WTC11 (cell line): Measurements from ENCODE around the gene RIPOR3. TPM values are rescaled to one million over a fixed set of nuclear protein-coding genes. Genes with fewer than 3 reads are reported as not detected.

Experiments
- ARID4B ChIP-seq: sonication (generic); formaldehyde crosslinking; IDR thresholded peaks from 2 replicates; pipeline ENCODE4 v1.8.0; 2023; ENCODE audit warnings: missing genetic modification reagents, mild to moderate bottlenecking, borderline replicate concordance
- CREM ChIP-seq: sonication (generic); formaldehyde crosslinking; IDR thresholded peaks from 2 replicates; pipeline ENCODE4 v1.8.1; 2022; ENCODE audit warnings: mild to moderate bottlenecking, missing genetic modification reagents, moderate library complexity
- CTCF ChIP-seq: fragments of 200-600 bp; IDR thresholded peaks from 2 replicates; pipeline ENCODE4 v1.8.0; 2022; ENCODE audit warnings: antibody characterized with exemption
- ESRRA ChIP-seq: sonication (generic); formaldehyde crosslinking; IDR thresholded peaks from 2 replicates; pipeline ENCODE4 v1.8.1; 2022; ENCODE audit warnings: mild to moderate bottlenecking, missing genetic modification reagents, borderline replicate concordance
- GRHL2 ChIP-seq: fragments of 250-450 bp; sonication (Bioruptor Pico); IDR thresholded peaks from 2 replicates; pipeline ENCODE4 v1.8.0; 2022; ENCODE audit warnings: mild to moderate bottlenecking, moderate library complexity; ENCODE audit not compliant: insufficient replicate concordance, severe bottlenecking
- GTF2I ChIP-seq: fragments of 250-450 bp; sonication (Bioruptor Pico); conservative IDR thresholded peaks from 2 replicates; pipeline ENCODE4 v1.4.0; 2021; ENCODE audit warnings: mild to moderate bottlenecking
- MXD4 ChIP-seq: fragments of 250-450 bp; sonication (Bioruptor Pico); IDR thresholded peaks from 2 replicates; pipeline ENCODE4 v1.8.0; 2021; ENCODE audit warnings: mild to moderate bottlenecking, moderate library complexity, borderline replicate concordance
- NFE2L1 ChIP-seq: sonication (generic); formaldehyde crosslinking; IDR thresholded peaks from 2 replicates; pipeline ENCODE4 v1.8.1; 2023; ENCODE audit warnings: missing genetic modification reagents
- PRRX2 ChIP-seq: fragments of 250-450 bp; sonication (Bioruptor Pico); IDR thresholded peaks from 2 replicates; pipeline ENCODE4 v1.8.0; 2021; ENCODE audit warnings: mild to moderate bottlenecking
- RORB ChIP-seq: fragments of 250-450 bp; sonication (Bioruptor Pico); IDR thresholded peaks from 2 replicates; pipeline ENCODE4 v1.9.0; 2021; ENCODE audit warnings: mild to moderate bottlenecking
- SMAD4 ChIP-seq: sonication (generic); formaldehyde crosslinking; IDR thresholded peaks from 2 replicates; pipeline ENCODE4 v1.8.0; 2022; ENCODE audit warnings: mild to moderate bottlenecking, missing genetic modification reagents
- SP1 ChIP-seq: sonication (generic); formaldehyde crosslinking; conservative IDR thresholded peaks from 2 replicates; pipeline ENCODE4 v1.8.1; 2022; ENCODE audit warnings: missing genetic modification reagents
- ZBTB43 ChIP-seq: sonication (generic); formaldehyde crosslinking; IDR thresholded peaks from 2 replicates; pipeline ENCODE4 v1.8.1; 2023; ENCODE audit warnings: mild to moderate bottlenecking, missing genetic modification reagents
- ZNF121 ChIP-seq: sonication (generic); formaldehyde crosslinking; IDR thresholded peaks from 2 replicates; pipeline ENCODE4 v1.8.0; 2023; ENCODE audit warnings: missing genetic modification reagents
- ZNF138 ChIP-seq: sonication (generic); formaldehyde crosslinking; conservative IDR thresholded peaks from 2 replicates; pipeline ENCODE4 v1.8.1; 2022; ENCODE audit warnings: mild to moderate bottlenecking, moderate library complexity, missing genetic modification reagents
- ZNF232 ChIP-seq: sonication (generic); formaldehyde crosslinking; IDR thresholded peaks from 2 replicates; pipeline ENCODE4 v1.8.0; 2022; ENCODE audit warnings: mild to moderate bottlenecking, missing genetic modification reagents
- ZNF317 ChIP-seq: sonication (generic); formaldehyde crosslinking; IDR thresholded peaks from 2 replicates; pipeline ENCODE4 v1.8.1; 2023; ENCODE audit warnings: low read depth, mild to moderate bottlenecking, moderate library complexity, missing genetic modification reagents, borderline replicate concordance
- ZNF396 ChIP-seq: fragments of 250-450 bp; sonication (Bioruptor Pico); IDR thresholded peaks from 2 replicates; pipeline ENCODE4 v1.8.0; 2021; ENCODE audit warnings: mild to moderate bottlenecking, moderate library complexity, borderline replicate concordance
- ZNF425 ChIP-seq: fragments of 250-450 bp; sonication (Bioruptor Pico); conservative IDR thresholded peaks from 2 replicates; pipeline ENCODE4 v1.9.0; 2021; ENCODE audit warnings: mild to moderate bottlenecking
- ZSCAN18 ChIP-seq: fragments of 250-450 bp; sonication (Bioruptor Pico); IDR thresholded peaks from 2 replicates; pipeline ENCODE4 v2.1.2; 2022; ENCODE audit warnings: mild to moderate bottlenecking, moderate library complexity
- total RNA-seq: library from RNA; stranded (reverse); gene quantifications from 3 replicates; pipeline ENCODE4 v1.2.3, GENCODE V29; 2021
- TF ChIP-seq, protein P1 (sequence below): fragments of 250-450 bp; sonication (Bioruptor Pico); IDR thresholded peaks from 2 replicates; pipeline ENCODE4 v1.9.0; 2021; ENCODE audit warnings: mild to moderate bottlenecking
- TF ChIP-seq, protein P2 (sequence below): fragments of 250-450 bp; sonication (Bioruptor Pico); IDR thresholded peaks from 2 replicates; pipeline ENCODE4 v1.9.0; 2021; ENCODE audit warnings: mild to moderate bottlenecking

RIPOR3 gene
- total RNA-seq, 1 experiment from 2014 or later = 6.5 TPM

DNA sequence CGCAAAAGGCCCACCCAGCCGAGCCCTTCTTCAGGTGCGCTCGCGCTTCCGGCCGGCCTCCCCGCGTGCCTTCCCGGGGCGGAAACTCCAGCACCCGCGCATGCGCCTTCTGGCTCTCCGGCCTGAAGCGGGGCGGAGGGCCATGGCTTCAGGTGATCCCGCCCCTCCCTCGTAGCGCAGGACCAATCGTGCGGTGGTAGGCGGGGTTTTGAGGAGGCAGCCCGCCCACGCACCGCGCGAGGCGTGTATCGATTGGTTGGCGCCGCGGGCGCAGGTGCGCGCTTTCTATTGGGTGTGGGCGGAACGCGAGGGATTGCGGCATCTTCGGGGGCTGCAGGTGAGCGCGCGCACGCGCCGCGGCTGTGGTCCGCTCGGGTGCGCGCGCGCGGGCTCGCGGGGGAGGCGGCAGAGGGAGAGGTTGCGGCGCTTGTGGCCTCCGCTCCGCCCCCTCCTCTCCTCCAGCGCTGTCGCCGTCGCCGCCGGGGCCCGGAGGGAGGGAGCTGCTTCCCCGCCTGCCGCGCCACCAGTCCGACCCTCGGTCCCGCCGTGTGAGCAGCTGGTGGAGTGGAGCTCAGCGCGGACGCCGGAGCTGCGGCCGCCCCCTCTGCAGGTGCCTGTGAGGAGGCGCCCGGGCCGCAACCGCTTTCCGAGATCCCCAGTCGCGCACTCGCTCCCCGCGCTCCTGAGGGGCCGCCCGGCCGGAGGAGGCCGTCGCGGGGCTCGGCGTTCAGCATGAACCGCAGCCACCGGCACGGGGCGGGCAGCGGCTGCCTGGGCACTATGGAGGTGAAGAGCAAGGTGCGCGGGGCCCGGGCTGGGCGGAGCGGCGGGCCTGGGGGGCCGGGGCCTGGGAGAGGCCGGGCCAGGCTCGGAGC is 40.0 kb upstream of the RIPOR3 start, which contains the start of gene PARD6B (continued):
- TF ChIP-seq ZNF425 (CRISPR knock-in tag) (no peak), PRRX2 (no peak), RORB (CRISPR knock-in tag) (no peak), ZNF396 (CRISPR knock-in tag) (no peak), NFE2L1 (CRISPR knock-in tag) (no peak), ZSCAN18 (no peak), ZBTB43 (CRISPR knock-in tag) (0 out of 2 replicates have a peak, but pooled peaks have one; percentile 18), SP1 (CRISPR knock-in tag) (peak; percentile 95), GTF2I (CRISPR knock-in tag) (no peak), ZNF232 (no peak), ZNF138 (no peak), ZNF317 (CRISPR knock-in tag) (0 out of 2 replicates have a peak, but pooled peaks have one; percentile 40), SMAD4 (CRISPR knock-in tag) (no peak), CTCF (no peak), GRHL2 (no peak), ZNF121 (no peak), ESRRA (CRISPR knock-in tag) (peak; percentile 83), ARID4B (CRISPR knock-in tag) (no peak), CREM (no peak; the same call in 1 of the 2 replicates), MXD4 (CRISPR knock-in tag) (no peak)
- TF ChIP-seq, protein P1, sequence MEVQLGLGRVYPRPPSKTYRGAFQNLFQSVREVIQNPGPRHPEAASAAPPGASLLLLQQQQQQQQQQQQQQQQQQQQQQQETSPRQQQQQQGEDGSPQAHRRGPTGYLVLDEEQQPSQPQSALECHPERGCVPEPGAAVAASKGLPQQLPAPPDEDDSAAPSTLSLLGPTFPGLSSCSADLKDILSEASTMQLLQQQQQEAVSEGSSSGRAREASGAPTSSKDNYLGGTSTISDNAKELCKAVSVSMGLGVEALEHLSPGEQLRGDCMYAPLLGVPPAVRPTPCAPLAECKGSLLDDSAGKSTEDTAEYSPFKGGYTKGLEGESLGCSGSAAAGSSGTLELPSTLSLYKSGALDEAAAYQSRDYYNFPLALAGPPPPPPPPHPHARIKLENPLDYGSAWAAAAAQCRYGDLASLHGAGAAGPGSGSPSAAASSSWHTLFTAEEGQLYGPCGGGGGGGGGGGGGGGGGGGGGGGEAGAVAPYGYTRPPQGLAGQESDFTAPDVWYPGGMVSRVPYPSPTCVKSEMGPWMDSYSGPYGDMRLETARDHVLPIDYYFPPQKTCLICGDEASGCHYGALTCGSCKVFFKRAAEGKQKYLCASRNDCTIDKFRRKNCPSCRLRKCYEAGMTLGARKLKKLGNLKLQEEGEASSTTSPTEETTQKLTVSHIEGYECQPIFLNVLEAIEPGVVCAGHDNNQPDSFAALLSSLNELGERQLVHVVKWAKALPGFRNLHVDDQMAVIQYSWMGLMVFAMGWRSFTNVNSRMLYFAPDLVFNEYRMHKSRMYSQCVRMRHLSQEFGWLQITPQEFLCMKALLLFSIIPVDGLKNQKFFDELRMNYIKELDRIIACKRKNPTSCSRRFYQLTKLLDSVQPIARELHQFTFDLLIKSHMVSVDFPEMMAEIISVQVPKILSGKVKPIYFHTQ = no peak
- TF ChIP-seq, protein P2, sequence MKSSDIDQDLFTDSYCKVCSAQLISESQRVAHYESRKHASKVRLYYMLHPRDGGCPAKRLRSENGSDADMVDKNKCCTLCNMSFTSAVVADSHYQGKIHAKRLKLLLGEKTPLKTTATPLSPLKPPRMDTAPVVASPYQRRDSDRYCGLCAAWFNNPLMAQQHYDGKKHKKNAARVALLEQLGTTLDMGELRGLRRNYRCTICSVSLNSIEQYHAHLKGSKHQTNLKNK (CRISPR knock-in tag) = no peak
